Subcutaneous abdominal adipose tissue (tissue), 5 donors: Measurements from ENCODE around the gene OXNAD1.
"Not testable (repeated sequence)": the region's sequence is repeated elsewhere in the genome, so short reads cannot be mapped to it uniquely, and the experiment has no call there.

Source experiments
- H3K27ac ChIP-seq: one replicate; pipeline ENCODE4 v1.7.0; 2013; ENCODE audit warnings: low read depth, mild to moderate bottlenecking, inconsistent platforms, low read length, moderate library complexity
- H3K27me3 ChIP-seq, 5 donors: one replicate each; pipeline ENCODE4 v1.7.0; 2013; ENCODE audit warnings: low read length in 5 of 5, inconsistent platforms in 1 of 5; ENCODE audit not compliant: control insufficient read depth in 5 of 5, insufficient read depth in 4 of 5
- H3K36me3 ChIP-seq, 5 donors: one replicate each; pipeline ENCODE4 v1.7.0; 2013; ENCODE audit warnings: low read length in 5 of 5; ENCODE audit not compliant: control insufficient read depth in 5 of 5, insufficient read depth in 5 of 5
- H3K4me1 ChIP-seq, 5 donors: one replicate each; pipeline ENCODE4 v1.7.0; 2013; ENCODE audit warnings: low read length in 5 of 5, mild to moderate bottlenecking in 3 of 5, moderate library complexity in 1 of 5; ENCODE audit not compliant: control insufficient read depth in 5 of 5, insufficient read depth in 5 of 5
- H3K4me3 ChIP-seq, 5 donors: one replicate each; pipeline ENCODE4 v1.7.0; 2013; ENCODE audit warnings: low read length in 5 of 5, low read depth in 1 of 5
- H3K9ac ChIP-seq, 5 donors: one replicate each; pipeline ENCODE4 v1.7.0; 2013; ENCODE audit warnings: low read length in 5 of 5, mild to moderate bottlenecking in 4 of 5, moderate library complexity in 3 of 5
- H3K9me3 ChIP-seq, 5 donors: one replicate each; pipeline ENCODE4 v1.7.0; 2013; ENCODE audit warnings: low read length in 5 of 5; ENCODE audit not compliant: control insufficient read depth in 5 of 5
- donor health status: healthy.
- donor health status: healthy.
- donor health status: healthy.
- donor health status: healthy.
- donor health status: healthy.

OXNAD1 gene

GRCh38 chr3:16307832-16308531 is 43.0 kb downstream of the OXNAD1 start:
- H3K9ac ChIP-seq, result no peak overlapping the region
- no peak overlapping the region for H3K4me3 ChIP-seq
- H3K27me3 ChIP-seq, result no peaks in the 10 kb centered on the region
- H3K36me3 ChIP-seq, result peaks cover 0 to 7% (median 2%) of the 10 kb centered on the region in 5 donors
- no peaks in the 10 kb centered on the region for H3K9me3 ChIP-seq
- no peak overlapping the region for H3K27ac ChIP-seq
- H3K4me1 ChIP-seq, result peaks cover 9 to 20% (median 17%) of the 10 kb centered on the region in 5 donors

DNA sequence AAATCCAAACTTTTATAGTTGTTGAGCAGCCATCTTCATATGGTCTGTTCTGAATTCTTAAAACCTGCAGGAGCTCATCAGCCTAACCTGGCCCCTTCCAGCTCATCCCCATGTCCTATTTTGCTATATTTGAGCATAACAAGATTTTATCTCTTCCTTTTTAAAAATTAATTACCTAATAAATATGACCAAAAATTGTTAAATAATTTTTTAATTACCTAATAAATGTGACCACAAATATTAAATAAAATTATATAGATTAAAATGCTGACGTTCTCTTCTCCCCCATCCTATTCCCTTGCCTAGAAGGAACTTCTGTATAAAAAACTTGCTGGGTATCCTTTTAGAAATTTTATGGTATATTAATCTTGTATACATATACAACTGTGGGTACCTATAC is 43.7 kb downstream of the OXNAD1 start:
- Histone ChIP-seq H3K4me1 (peaks cover 9 to 19% (median 17%) of the 10 kb centered on the region in 5 donors), H3K9me3 (no peaks in the 10 kb centered on the region), H3K27me3 (no peaks in the 10 kb centered on the region), H3K9ac (no peak overlapping the region), H3K4me3 (no peak overlapping the region), H3K36me3 (peaks cover 0 to 13% (median 6%) of the 10 kb centered on the region in 5 donors), H3K27ac (no peak overlapping the region)

- Histone ChIP-seq H3K27me3 (no peaks in the 10 kb centered on the region), H3K4me1 (peaks cover 9 to 27% (median 23%) of the 10 kb centered on the region in 5 donors), H3K36me3 (peaks cover 0 to 18% (median 10%) of the 10 kb centered on the region in 5 donors), H3K9ac (no peak overlapping the region), H3K27ac (peak overlapping the region; percentile 14), H3K4me3 (no peak overlapping the region), H3K9me3 (no peaks in the 10 kb centered on the region)
These were observed 44.5 kb downstream of the OXNAD1 start for GRCh38 chr3:16309558-16309957.

DNA sequence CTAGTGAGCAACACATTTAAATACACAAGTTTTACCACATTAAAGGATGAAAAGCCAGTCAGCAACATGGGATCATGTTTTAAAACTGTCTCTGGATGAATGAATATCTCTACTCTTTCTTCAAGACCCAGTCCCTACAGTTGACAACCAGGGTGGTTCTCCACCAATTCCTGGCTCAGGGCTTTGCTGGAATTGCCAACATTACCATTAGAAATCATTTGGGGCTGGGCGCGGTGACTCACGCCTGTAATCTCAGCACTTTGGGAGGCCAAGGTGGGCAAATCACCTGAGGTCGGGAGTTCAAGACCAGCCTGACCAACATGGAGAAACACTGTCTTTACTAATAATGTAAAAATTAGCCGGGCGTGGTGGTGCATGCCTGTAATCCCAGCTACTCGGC is 45.5 kb downstream of the OXNAD1 start:
- H3K27ac ChIP-seq, result peak overlapping the region; percentile 14
- peaks cover 0 to 22% (median 14%) of the 10 kb centered on the region in 5 donors for H3K36me3 ChIP-seq
- not testable (repeated sequence) for H3K4me3 ChIP-seq, H3K27me3 ChIP-seq, H3K9me3 ChIP-seq, H3K9ac ChIP-seq
- peaks cover 9 to 28% (median 21%) of the 10 kb centered on the region in 5 donors for H3K4me1 ChIP-seq

GRCh38 chr3:16311960-16312451 is 47.0 kb downstream of the OXNAD1 start:
- no peak overlapping the region for H3K4me3 ChIP-seq
- peak overlapping the region in 2 of 5 donors; percentile 4 to 22 for H3K9ac ChIP-seq
- H3K9me3 ChIP-seq, result no peaks in the 10 kb centered on the region
- H3K27ac ChIP-seq, result peak overlapping the region; percentile 68
- no peaks in the 10 kb centered on the region for H3K27me3 ChIP-seq
- peaks cover 13 to 36% (median 30%) of the 10 kb centered on the region in 5 donors for H3K4me1 ChIP-seq
- peaks cover 0 to 34% (median 30%) of the 10 kb centered on the region in 5 donors for H3K36me3 ChIP-seq

DNA sequence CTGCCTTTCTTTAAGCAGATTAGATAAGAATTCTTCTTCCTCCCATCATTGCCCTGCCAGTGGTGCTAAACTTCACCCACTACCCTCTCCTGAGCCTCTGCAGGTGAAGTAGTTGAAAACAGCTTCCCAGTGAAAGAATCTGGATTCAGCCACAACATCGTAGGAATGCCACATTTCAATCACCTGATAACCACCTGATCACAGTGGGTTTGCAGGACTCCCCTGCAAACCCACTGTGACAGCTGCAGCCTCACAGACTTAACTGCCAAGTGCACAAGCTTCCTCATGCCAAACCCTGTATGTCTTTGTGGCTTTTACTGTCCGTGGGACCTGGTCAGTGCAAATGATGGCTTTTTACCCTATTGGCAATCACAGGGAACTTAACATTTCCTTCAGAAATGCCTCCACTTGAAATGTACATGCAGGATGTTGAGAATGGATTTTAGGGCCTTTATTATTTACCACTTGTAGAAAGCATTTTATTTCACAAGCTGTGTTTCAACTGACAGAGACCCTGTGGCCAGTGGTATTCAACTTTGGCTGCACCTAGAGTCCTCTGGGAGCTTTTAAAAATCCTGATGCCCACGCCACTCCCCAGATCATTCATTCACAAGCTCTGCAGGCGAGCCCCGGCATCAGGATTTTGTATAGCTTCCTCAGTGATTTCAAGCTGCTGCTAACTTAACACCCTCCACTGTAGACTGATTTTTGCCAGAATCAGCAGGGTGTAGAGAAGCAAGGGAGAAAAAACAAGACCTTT is 49.1 kb downstream of the OXNAD1 start:
- H3K27ac ChIP-seq, result no peak overlapping the region
- peaks cover 19 to 57% (median 48%) of the 10 kb centered on the region in 5 donors for H3K4me1 ChIP-seq
- H3K36me3 ChIP-seq, result peaks cover 0 to 42% (median 30%) of the 10 kb centered on the region in 5 donors
- H3K9ac ChIP-seq, result peak overlapping the region in 1 of 5 donors; percentile 35
- no peaks in the 10 kb centered on the region for H3K9me3 ChIP-seq
- no peak overlapping the region for H3K4me3 ChIP-seq
- no peaks in the 10 kb centered on the region for H3K27me3 ChIP-seq

DNA sequence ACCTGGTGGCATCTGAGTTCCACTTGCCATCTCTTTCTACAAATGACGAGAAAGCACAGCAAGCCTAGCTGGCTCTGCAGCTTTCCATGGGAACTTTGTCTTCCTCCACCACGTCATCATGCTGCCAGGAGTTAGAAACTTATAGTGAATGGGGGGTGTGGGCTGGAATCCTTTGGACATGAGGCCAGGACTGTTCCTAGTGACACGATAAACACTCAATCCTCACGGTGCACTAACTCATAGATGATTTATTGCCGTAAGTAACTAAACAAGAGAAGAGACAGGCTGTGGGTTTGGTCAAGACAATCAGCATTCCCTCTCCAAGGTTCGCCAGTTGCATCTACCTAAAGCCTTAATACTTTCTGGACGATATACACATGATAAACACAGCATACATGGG is 50.6 kb downstream of the OXNAD1 start:
- H3K4me1 ChIP-seq, result peaks cover 19 to 57% (median 48%) of the 10 kb centered on the region in 5 donors
- no peaks in the 10 kb centered on the region for H3K27me3 ChIP-seq
- no peak overlapping the region for H3K27ac ChIP-seq
- no peak overlapping the region for H3K4me3 ChIP-seq
- no peak overlapping the region for H3K9ac ChIP-seq
- peaks cover 5 to 55% (median 46%) of the 10 kb centered on the region in 5 donors for H3K36me3 ChIP-seq
- H3K9me3 ChIP-seq, result no peaks in the 10 kb centered on the region

- Histone ChIP-seq H3K9ac (no peak overlapping the region), H3K4me1 (peaks cover 18 to 55% (median 46%) of the 10 kb centered on the region in 5 donors), H3K27ac (no peak overlapping the region), H3K9me3 (no peaks in the 10 kb centered on the region), H3K36me3 (peaks cover 5 to 63% (median 52%) of the 10 kb centered on the region in 5 donors), H3K27me3 (no peaks in the 10 kb centered on the region), H3K4me3 (no peak overlapping the region)
These were observed 51.4 kb downstream of the OXNAD1 start for GRCh38 chr3:16316396-16316795.

DNA sequence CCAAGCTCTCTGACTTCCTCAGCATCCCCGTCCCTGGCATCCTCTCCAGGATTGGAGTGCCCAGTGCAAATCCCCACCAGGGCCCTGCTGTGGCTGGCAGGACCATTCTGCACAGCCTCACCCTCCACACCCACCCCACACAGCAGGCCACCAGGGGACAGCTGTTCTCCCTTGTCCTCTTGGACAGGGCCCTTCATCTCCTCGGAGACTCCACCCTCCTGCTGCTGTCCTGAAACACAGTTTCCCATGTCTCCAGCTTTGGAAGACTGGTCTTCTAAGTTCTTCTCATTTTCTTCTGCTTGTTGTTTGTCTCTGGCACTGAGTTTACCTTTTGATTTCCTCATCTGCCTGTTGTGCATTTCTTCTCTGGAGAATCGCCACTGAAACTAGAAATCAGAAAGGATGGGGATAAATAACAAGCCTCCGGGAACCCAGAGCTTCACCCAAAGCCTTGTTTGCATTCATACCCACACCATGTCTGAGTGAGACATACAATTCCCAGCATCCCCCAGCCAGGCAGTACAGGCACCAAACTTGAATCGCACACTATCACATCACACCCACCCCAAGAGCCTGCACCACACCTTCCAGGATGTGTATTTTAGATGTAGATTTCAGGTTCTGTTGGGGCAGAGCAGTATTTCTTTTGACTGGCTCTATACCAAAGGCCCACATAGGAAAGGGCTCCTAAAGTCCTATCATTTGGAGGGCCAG is 52.0 kb downstream of the OXNAD1 start:
- no peaks in the 10 kb centered on the region for H3K9me3 ChIP-seq
- H3K4me1 ChIP-seq, result peaks cover 14 to 49% (median 40%) of the 10 kb centered on the region in 5 donors
- H3K27me3 ChIP-seq, result no peaks in the 10 kb centered on the region
- no peak overlapping the region for H3K9ac ChIP-seq
- H3K4me3 ChIP-seq, result no peak overlapping the region
- H3K36me3 ChIP-seq, result peaks cover 5 to 69% (median 59%) of the 10 kb centered on the region in 5 donors
- H3K27ac ChIP-seq, result peak overlapping the region; percentile 80
